ENCODE data around the gene HOXB9. TPM values are rescaled to one million over a fixed set of nuclear protein-coding genes. Genes with fewer than 3 reads are reported as not detected.

Gene HOXB9
- total RNA-seq, 1 experiment from 2014 or later: not detected

DNA sequence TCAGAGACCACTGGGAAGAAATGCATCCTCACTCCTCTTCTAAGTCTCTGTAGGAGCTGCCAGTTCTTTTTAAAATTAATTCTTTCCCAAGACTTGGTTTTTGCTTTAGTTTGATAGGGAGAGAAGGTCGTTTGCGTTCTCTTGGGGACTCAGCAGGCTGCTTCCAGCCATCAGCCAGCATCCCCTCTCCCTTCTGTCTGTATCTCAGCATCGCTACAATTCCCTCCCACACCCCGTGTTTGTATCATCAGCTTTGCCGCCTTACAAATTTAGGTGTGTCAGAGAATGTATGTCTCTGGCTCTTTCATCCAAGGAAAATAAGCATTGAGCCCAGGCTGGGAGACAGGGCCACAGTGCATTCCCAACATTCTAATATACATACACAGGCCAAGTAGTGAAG lies 26.8 kb downstream of the HOXB9 start:
- Mint-ChIP-seq H3K27ac (no peak overlapping the region), H3K9me3 (peaks cover 0 to 21% of the 10 kb centered on the region in 2 experiments; a peak in 4 of 5 replicates), H3K4me1 (peaks cover 8 to 24% of the 10 kb centered on the region in 2 experiments; a peak in 3 of 4 replicates), H3K36me3 (ENCODE audit: insufficient read depth in 1 of 3, low read depth in 3 of 3) (no peaks in the 10 kb centered on the region), H3K4me3 (no peak overlapping the region), H3K27me3 (ENCODE audit: low read depth) (peaks cover 100% of the 10 kb centered on the region)
- Histone ChIP-seq H3K27me3 (ENCODE audit: insufficient read depth, low read length) (peaks cover 100% of the 10 kb centered on the region), H3K79me1 (ENCODE audit: insufficient read depth, low read depth, low read length, poor library complexity, severe bottlenecking) (no peaks in the 10 kb centered on the region), H2BK5ac (ENCODE audit: insufficient read length, low read length) (no peak overlapping the region), H2AFZ (ENCODE audit: low read length) (no peak overlapping the region), H3K4me2 (ENCODE audit: insufficient read depth, insufficient read length, low read length) (no peak overlapping the region), H3K18ac (ENCODE audit: insufficient read length, low read depth, low read length) (no peak overlapping the region), H3K4me1 (ENCODE audit: insufficient read depth, low read length) (no peaks in the 10 kb centered on the region), H2BK15ac (ENCODE audit: low read depth, low read length) (no peak overlapping the region), H4K5ac (ENCODE audit: insufficient read length, low read depth, low read length) (no peak overlapping the region), H2AK5ac (ENCODE audit: insufficient read length, low read length) (no peak overlapping the region), H4K8ac (replicated peaks; ENCODE audit: insufficient read length, low read depth, low read length) (no peak overlapping the region), H3K9ac (ENCODE audit: extremely low read depth, insufficient read length, low read length) (no peak overlapping the region), H3T11ph (ENCODE audit: low read length) (no peak overlapping the region), H2BK120ac (ENCODE audit: low read depth, low read length, poor library complexity, severe bottlenecking) (no peak overlapping the region), H3K23ac (ENCODE audit: insufficient read length, low read depth, low read length) (no peak overlapping the region), H3K23me2 (ENCODE audit: insufficient read length, low read depth, low read length, poor library complexity, severe bottlenecking) (no peaks in the 10 kb centered on the region), H4K91ac (ENCODE audit: insufficient read length, low read depth, low read length) (no peak overlapping the region), H2BK12ac (ENCODE audit: insufficient read length, low read depth, low read length) (no peak overlapping the region), H3K79me2 (ENCODE audit: insufficient read depth, low read length) (no peaks in the 10 kb centered on the region), H2BK20ac (ENCODE audit: low read depth, low read length, poor library complexity, severe bottlenecking) (no peak overlapping the region), H3K56ac (ENCODE audit: insufficient read length, low read depth, low read length) (no peak overlapping the region), H3K14ac (ENCODE audit: insufficient read depth, low read length) (no peak overlapping the region), H3K4ac (ENCODE audit: low read depth, low read length) (no peak overlapping the region), H3K9me3 (ENCODE audit: control insufficient read depth, low read depth, low read length) (no peaks in the 10 kb centered on the region), H3K27ac (ENCODE audit: insufficient read length, low read depth, low read length) (no peak overlapping the region), H4K20me1 (ENCODE audit: control insufficient read depth, insufficient read depth, insufficient read length) (no peaks in the 10 kb centered on the region)
- TF ChIP-seq, protein P1, sequence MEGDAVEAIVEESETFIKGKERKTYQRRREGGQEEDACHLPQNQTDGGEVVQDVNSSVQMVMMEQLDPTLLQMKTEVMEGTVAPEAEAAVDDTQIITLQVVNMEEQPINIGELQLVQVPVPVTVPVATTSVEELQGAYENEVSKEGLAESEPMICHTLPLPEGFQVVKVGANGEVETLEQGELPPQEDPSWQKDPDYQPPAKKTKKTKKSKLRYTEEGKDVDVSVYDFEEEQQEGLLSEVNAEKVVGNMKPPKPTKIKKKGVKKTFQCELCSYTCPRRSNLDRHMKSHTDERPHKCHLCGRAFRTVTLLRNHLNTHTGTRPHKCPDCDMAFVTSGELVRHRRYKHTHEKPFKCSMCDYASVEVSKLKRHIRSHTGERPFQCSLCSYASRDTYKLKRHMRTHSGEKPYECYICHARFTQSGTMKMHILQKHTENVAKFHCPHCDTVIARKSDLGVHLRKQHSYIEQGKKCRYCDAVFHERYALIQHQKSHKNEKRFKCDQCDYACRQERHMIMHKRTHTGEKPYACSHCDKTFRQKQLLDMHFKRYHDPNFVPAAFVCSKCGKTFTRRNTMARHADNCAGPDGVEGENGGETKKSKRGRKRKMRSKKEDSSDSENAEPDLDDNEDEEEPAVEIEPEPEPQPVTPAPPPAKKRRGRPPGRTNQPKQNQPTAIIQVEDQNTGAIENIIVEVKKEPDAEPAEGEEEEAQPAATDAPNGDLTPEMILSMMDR (conservative IDR thresholded peaks at IDR 0.05): no peak
- DNase-seq: no peak
- WGBS (ENCODE audit: extremely low coverage, insufficient read length, low lambda C conversion rate): no CpG with 5 or more reads among the region's 5 CpGs

Measured in H9 (cell line).